Measurements from ENCODE around the gene GNRH2. TPM values are rescaled to one million over a fixed set of nuclear protein-coding genes. Genes with fewer than 3 reads are reported as not detected.
A peak's percentile ranks its signal among the peaks of the same experiment; 100 is the strongest.
"Not testable (repeated sequence)": the region's sequence is repeated elsewhere in the genome, so short reads cannot be mapped to it uniquely, and the experiment has no call there.

Gene GNRH2
- total RNA-seq, 1 donor from 2014 or later, result 1.2 TPM

DNA sequence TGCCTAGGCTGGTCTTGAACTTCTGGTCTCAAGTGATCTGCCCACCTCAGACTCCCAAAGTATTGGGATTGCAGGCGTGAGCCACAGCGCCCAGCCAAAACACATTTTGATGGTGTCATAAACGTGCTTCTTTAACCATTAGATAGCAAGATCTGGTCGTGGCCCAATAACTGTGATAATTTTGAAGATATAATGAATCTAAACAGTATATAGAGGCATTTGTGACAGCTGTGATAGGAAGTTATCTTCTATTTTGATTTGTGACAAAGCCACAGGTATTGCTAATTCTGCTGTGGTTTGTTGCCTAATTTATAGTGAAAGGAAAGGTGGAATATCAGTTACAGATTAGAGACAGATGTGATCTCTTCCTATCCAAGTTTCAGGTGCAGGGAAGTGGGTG, 27.3 kb downstream of the GNRH2 start:
- Mint-ChIP-seq H3K4me3 (ENCODE audit: unreplicated experiment) (peak overlapping the region; percentile 48), H3K36me3 (ENCODE audit: unreplicated experiment) (no peaks in the 10 kb centered on the region), H3K4me1 (ENCODE audit: low read depth, unreplicated experiment) (peaks cover 4% of the 10 kb centered on the region), H3K27ac (ENCODE audit: unreplicated experiment) (no peak overlapping the region), H3K27me3 (ENCODE audit: unreplicated experiment) (peaks cover 15% of the 10 kb centered on the region), H3K9me3 (ENCODE audit: unreplicated experiment) (peaks cover 4% of the 10 kb centered on the region)
- TF ChIP-seq CTCF (IDR thresholded peaks at IDR 0.05; ENCODE audit: partially characterized antibody, unreplicated experiment), result no peak
- DNase-seq, result no peak

DNA sequence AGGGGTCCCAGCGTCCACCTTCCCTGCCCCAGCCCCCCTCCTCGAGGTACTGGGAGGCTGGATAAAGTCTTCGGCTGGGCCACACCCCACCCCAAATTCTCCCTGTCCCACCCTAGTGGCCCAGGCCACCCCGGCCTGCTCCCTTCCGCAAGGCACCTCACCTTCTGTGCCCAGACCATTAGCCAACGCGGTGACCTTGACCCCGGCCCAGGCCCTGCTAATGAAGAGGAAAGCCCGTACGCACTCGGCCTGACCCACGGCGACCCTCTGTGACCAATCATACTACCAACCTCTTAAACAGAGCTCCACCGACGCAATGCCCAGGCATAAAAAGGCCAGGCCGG, 27.8 kb downstream of the GNRH2 start:
- H3K4me3 Mint-ChIP-seq (ENCODE audit: unreplicated experiment), result no peak overlapping the region

DNA sequence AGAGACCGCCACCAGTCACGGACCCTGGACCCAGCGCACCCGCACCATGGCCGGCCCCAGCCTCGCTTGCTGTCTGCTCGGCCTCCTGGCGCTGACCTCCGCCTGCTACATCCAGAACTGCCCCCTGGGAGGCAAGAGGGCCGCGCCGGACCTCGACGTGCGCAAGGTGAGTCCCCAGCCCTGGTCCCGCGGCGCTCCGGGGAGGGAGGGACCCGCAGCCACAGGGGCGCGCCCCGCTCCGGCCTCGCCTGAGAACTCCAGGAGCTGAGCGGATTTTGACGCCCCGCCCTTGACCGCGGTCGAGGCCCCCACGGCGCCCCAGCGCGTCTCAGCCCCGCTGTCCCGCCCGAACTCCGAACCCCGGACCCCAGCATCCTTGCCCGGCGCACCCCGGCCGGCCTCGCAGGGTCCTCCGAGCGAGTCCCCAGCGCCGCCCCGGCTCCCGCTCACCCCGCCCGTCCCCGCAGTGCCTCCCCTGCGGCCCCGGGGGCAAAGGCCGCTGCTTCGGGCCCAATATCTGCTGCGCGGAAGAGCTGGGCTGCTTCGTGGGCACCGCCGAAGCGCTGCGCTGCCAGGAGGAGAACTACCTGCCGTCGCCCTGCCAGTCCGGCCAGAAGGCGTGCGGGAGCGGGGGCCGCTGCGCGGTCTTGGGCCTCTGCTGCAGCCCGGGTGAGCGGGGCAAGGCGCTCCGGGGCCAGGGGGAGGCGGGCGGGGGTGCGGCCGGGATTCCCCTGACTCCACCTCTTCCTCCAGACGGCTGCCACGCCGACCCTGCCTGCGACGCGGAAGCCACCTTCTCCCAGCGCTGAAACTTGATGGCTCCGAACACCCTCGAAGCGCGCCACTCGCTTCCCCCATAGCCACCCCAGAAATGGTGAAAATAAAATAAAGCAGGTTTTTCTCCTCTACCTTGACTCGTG, 28.4 kb downstream of the GNRH2 start, which contains the start of gene OXT:
Gene OXT, plus strand, starts transcription at position 11 of the 920 bp plus-strand sequence. Its CDS starts 36 bp downstream, at position 47.
- peak within 1 kb of the TSS; percentile 68 for H3K4me3 Mint-ChIP-seq (ENCODE audit: unreplicated experiment)
- H3K9me3 Mint-ChIP-seq (ENCODE audit: unreplicated experiment), result peaks cover 4% of the 10 kb centered on the region
- peaks cover 15% of the 10 kb centered on the region for H3K27me3 Mint-ChIP-seq (ENCODE audit: unreplicated experiment)
- peak; percentile 26 for DNase-seq
- peaks cover 4% of the 10 kb centered on the region for H3K4me1 Mint-ChIP-seq (ENCODE audit: low read depth, unreplicated experiment)
- no peak for TF ChIP-seq CTCF (IDR thresholded peaks at IDR 0.05; ENCODE audit: partially characterized antibody, unreplicated experiment)
- no peaks in the 10 kb centered on the region for H3K36me3 Mint-ChIP-seq (ENCODE audit: unreplicated experiment)
- H3K27ac Mint-ChIP-seq (ENCODE audit: unreplicated experiment), result no peak within 1 kb of the TSS

More for the DNA sequence above, 27.8 kb downstream of the GNRH2 start:
- no peak for TF ChIP-seq CTCF (IDR thresholded peaks at IDR 0.05; ENCODE audit: partially characterized antibody, unreplicated experiment)
- Mint-ChIP-seq H3K36me3 (ENCODE audit: unreplicated experiment) (no peaks in the 10 kb centered on the region), H3K27ac (ENCODE audit: unreplicated experiment) (no peak overlapping the region), H3K4me1 (ENCODE audit: low read depth, unreplicated experiment) (peaks cover 4% of the 10 kb centered on the region), H3K27me3 (ENCODE audit: unreplicated experiment) (peaks cover 15% of the 10 kb centered on the region), H3K9me3 (ENCODE audit: unreplicated experiment) (peaks cover 4% of the 10 kb centered on the region)
- no peak for DNase-seq

DNA sequence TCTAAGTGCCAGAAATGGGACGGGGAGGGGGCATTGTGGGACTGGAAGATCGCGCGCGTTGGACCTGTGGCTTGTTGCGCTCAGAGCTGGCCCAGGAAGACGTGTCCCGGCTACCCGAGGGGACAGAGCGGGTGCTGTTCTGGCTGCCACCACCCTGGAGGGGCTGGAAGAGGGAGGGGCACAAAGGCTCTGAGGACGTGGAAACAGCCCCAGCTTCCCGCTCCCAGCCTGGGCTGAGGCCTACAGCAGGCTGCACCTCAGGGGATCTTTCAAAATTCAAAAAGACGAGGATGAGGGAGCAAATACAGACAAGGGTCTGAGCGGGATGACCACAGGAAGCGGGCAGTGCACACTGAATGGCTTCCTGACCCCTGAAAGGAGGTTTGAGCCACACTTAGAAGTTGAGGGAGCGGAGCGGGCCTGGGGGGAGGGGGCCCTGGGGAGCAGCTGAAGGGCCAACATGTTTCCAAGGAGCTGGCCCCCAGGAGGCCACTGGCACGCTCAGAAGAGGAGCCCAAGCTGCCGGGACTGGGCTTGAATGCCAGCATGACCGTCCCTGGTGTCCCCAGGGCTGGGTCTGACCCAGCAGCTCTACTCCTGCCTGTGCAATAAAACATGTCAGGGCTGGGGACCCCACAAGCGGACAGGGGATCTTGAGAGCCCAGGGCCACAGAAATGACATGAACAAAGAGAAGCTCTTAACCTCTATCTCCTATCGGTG, 29.3 kb downstream of the GNRH2 start:
- H3K4me1 Mint-ChIP-seq (ENCODE audit: low read depth, unreplicated experiment), result peaks cover 4% of the 10 kb centered on the region
- no peak for DNase-seq
- peaks cover 12% of the 10 kb centered on the region for H3K27me3 Mint-ChIP-seq (ENCODE audit: unreplicated experiment)
- no peak for TF ChIP-seq CTCF (IDR thresholded peaks at IDR 0.05; ENCODE audit: partially characterized antibody, unreplicated experiment)
- peaks cover 4% of the 10 kb centered on the region for H3K9me3 Mint-ChIP-seq (ENCODE audit: unreplicated experiment)
- H3K36me3 Mint-ChIP-seq (ENCODE audit: unreplicated experiment), result no peaks in the 10 kb centered on the region
- no peak overlapping the region for H3K27ac Mint-ChIP-seq (ENCODE audit: unreplicated experiment)
- H3K4me3 Mint-ChIP-seq (ENCODE audit: unreplicated experiment), result peak overlapping the region; percentile 68

DNA sequence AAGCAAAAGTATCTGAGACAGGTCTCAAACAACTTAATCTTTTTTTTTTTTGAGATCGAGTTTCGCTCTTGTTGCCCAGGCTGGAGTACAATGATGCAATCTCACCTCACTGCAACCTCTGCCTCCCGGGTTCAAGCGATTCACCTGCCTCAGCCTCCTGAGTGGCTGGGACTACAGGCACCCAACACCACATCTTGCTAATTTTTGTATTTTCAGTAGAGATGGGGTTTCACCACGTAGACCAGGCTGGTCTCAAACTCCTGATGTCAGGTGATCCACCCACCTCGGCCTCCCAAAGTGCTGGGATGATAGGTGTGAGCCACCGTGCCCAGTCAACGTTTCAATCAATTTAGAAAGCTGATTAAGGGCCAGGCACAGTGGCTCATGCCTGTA, 29.8 kb downstream of the GNRH2 start:
- not testable (repeated sequence) for H3K27ac Mint-ChIP-seq (ENCODE audit: unreplicated experiment); H3K4me1 Mint-ChIP-seq (ENCODE audit: low read depth, unreplicated experiment); DNase-seq; H3K4me3 Mint-ChIP-seq (ENCODE audit: unreplicated experiment); H3K9me3 Mint-ChIP-seq (ENCODE audit: unreplicated experiment); H3K36me3 Mint-ChIP-seq (ENCODE audit: unreplicated experiment)
- H3K27me3 Mint-ChIP-seq (ENCODE audit: unreplicated experiment), result peaks cover 12% of the 10 kb centered on the region

Data from glutamatergic neuron (in vitro differentiated cells).